HG03354 (cell line): ENCODE data around the gene AHNAK.
"Not testable (repeated sequence)": the region's sequence is repeated elsewhere in the genome, so short reads cannot be mapped to it uniquely, and the experiment has no call there.

Experiments used
- ATAC-seq: cut with Tn5 transposase; IDR thresholded peaks from one replicate; pipeline ENCODE4 v1.9.1; 2021; ENCODE audit warnings: mild to moderate bottlenecking; ENCODE audit not compliant: unreplicated experiment, poor library complexity, severe bottlenecking

Gene AHNAK

GRCh38 chr11:62553080-62553838, 6.7 kb upstream of the AHNAK start:
- ATAC-seq = no peak

DNA sequence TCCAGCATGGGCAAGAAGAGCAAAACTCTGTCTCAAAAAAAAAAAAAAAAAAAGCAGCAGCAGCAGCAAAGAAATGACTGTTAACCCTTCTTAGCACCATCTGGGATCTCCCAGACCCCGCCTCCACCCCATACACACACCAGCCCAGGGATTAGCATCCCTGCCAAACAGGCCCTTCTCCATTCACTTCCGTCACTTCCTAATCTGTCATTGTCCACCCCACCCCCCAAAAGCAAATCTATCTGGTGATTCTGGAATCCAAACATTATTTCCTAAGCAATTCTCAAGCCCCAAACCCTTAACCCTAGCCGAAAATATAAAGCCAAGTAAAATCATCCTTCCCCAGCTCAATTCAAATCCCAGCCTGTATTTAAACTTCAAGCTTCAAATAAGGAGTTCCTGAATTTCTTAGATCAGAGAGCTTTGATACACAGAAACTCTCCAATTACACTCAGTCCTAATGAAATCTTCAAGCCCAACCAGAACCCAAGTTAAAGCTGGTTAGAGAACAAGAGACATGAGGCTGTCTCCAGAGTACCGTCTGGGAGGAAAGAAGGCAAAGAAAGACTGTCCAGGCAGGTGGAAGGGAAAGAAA, 6.0 kb upstream of the AHNAK start:
- no peak for ATAC-seq

DNA sequence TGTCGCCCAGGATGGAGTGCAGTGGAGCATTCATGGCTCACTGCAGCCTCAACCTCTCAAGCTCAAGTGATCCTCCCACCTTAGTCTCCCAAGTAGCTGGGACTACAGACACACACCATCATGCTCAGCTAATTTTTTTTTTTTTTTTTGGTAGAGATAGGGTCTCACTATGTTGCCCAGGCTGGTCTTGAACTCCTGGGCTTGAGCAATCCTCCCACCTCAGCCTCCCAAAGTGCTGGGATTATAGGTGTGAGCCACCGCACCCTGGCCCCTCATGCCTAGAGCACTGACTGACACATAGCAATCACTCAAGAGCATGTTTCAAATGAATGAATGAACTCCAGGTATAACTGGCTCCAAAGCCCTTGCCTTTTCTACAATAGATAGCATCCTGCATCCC, 3.9 kb upstream of the AHNAK start:
- ATAC-seq = not testable (repeated sequence)

DNA sequence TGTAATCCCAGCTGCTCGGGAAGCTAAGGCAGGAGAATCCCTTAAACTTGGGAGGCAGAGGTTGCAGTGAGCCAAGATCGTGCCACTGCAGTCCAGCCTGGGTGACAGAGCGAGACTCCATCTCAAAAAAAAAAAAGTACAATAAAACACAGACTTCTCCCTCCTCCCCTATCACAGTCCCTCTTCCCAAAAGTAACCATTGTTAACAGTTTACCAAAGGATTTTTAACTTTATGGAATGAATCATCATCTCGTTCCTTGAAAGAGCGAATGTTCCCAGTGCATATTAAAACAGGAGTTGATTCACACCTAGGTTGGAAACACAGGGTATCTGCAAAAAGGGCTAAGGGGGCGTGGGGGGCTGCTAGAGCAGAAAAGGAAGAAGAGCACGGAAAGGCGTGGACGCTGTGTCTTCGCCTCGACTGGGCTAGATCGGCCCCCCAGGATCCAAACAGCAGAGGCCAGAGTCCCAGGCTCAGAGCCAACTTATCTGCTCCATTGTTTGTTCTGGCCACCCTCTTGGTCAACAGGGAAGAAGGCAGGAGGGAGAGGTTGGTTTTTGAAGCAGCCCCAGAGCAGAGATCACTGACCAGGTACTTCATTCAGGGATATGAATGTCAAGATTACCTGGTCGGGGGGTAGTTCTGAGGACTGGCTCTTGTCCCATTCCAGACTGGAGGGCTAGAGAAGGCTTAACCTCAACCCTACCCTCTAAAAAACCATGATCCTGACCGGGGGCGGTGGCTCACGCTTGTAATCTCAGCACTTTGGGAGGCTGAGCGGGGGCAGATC, 2.1 kb upstream of the AHNAK start:
- no peak for ATAC-seq

GRCh38 chr11:62547691-62548281, 1.2 kb upstream of the AHNAK start:
- no peak for ATAC-seq

DNA sequence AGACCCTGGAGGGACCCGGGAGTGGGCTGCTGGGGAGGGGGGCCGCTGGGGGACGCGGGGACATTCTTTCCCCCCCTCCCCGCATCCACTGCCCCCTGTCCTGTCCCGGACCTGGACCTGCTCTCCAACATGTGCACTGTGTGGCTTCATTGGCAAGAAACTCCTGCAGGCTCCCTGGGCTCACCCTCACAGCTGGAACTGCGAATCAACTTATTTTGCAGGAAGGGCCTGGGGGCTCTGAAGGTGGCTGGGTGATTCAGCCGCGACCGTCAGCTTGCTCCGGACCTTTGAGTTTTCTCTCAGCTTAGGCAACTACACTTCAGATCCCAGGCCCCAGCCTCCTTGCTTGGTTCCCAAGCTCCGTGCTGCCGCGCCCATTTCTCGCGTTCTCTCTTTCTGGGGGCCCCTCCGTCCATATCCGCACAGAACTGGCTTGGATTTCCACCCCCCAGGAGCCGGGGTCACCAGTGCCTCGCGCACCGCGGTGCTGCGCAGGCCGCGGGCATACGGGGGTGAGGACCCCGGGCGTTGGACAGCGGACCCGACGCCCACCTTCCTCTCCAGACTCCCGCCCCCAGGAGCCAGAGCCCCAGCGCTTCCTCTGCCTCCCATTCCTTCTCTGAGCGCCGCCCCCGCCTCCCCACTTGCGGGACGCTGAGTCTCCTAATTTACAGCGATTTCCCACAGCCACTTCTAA, 471 bp upstream of the AHNAK start:
- no peak for ATAC-seq

GRCh38 chr11:62545437-62546243, 966 bp downstream of the AHNAK start:
- no peak for ATAC-seq

GRCh38 chr11:62544581-62545436, 1.8 kb downstream of the AHNAK start:
- no peak for ATAC-seq

DNA sequence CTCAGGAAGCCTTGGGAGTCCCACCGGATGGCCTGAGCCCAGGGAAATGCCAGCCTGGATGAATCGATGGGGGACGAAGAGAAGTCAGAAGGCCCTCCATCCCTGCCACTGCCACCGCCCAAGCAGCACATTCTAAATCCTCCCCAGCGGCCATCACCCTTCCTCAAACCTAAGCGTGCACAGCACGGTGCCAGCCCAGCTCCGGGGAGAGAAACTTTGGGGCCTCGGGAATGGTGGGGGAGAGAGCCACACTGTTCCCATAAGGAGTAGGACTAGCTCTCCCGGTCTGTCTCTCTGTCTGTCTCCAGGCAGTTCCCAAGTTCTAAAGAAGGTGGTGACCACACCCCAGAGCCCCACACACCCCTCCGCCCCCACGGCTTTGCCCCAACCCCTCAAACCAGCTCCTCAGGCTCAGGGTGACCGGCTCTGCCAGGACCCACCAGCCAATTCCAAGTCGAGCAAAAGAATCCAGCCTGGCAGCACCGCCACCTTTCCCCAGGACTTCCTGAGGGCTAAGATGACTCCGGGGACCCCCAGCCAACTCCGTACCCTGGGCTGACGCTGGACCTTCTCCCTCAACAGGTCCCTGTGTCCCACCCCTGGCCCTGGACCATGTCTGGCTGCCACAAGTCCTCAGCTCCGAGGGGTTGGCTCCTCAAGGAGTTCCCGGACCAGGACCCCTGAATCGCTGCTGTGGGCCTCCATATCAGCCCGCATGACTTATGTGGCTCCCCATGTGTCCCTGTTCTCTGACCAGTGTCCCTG, 2.7 kb downstream of the AHNAK start:
- ATAC-seq = no peak

- ATAC-seq = peak; percentile 35
Observed at GRCh38 chr11:62542750-62543567, 3.6 kb downstream of the AHNAK start.

DNA sequence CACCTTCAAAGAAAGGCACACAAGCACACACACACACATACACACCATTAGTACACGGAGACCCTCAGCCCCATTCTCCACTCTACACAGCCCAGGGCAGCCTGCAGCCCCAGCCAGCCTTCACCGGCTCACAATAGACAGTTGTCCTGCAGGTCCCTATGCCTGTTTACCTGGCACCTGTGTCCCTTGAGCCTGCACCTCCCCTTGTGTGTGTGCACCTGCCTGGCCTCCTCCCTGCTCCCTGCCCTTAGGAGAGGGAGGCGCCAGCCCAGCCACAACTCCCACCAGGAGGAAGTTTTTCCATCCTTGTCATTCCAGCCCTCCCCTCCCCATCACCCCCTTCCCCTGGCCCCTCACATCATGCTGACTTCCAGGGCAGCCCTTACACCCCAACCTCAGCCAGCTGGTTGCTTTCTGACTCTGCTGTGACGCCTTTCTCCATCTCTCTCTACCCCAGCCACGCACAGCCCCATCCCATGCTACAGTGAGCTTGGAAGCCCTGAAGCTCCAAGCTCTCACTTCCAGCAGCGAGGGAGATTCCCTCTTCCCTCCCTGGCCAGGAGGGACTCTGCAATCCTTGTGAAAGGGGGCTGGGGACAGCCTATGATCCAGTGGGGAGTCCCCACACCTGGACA, 4.4 kb downstream of the AHNAK start:
- ATAC-seq = no peak

- peak; percentile 55 for ATAC-seq
Observed at GRCh38 chr11:62540804-62541701, 5.6 kb downstream of the AHNAK start.

DNA sequence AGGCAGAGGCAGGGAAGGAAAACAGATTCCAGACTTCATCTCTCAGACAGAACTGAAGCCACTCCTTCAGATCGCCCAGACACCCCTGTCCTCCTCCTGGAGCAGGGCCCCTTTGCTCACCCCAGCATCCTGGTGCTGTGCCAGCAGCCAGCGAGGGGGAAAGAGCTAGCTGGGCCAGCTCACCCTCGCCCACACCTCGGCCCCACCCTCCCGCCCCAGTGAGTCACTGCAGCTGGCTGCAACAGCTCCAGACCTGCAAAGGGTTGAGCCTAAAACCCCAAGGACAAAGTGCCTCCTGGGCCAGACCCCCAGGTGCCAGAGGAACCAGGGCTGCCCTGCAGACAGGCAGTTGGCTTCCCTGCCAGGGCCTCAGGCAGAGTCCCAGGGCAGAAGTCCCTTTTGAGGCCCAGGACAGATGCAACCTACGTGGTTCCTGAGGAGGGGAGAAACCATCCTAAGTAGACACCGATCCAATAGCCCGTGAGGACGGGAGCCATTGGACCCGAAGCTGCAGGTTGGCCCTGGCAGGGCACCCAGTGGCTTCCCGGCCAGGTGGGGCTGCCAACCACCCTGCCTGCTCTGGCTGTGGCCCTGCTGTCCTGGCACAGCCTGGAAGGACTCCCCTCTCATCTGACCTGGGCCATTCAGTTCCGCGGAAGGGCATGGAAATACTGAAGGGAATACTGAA, 7.2 kb downstream of the AHNAK start:
- no peak for ATAC-seq

DNA sequence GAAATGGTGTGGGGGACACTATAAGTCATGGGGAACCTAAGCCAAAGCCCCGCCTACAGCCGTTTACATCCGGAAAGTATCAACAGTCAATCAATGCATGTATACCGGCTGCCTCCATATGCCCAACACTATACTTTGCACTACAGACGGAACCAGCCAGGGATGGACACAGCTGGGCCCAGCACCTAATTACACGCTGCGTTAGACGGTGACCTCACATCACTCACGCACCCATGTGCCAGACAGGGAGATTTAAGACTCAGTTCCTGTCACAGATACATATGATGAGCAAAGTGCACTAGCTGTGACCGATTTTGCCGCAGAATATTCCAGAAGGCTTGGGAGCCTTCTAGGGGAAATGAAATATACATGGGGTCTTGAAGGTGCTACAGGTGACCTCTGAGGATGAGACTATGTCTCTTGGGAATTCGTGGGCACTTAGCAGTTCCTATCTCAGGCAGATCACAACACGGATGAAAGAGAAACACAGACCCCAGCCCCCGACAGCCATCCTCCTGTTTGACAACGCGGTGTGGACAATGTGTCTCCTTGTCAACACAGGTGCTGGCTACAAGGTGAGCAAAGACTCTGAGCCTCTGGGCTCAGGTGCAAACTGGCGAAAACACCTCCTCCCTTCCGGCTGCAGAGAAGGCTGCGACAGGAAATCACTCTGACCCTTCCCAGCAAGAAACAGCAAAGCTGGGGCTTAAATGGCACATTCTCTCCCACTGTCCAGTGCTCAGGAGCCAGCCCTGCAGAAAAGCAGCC, 8.0 kb downstream of the AHNAK start:
- ATAC-seq = no peak
